ACC112 (cell line): ENCODE data around the gene TMEM59L.
A peak's percentile ranks its signal among the peaks of the same experiment; 100 is the strongest.

Experiments
- H2AFZ ChIP-seq: fragments of 200-600 bp; sonication (generic); one replicate; pipeline ENCODE4 v1.6.0; 2017; ENCODE audit warnings: antibody characterized with exemption, low read length; ENCODE audit not compliant: unreplicated experiment
- H3K27ac ChIP-seq: fragments of 200-600 bp; sonication (generic); 2 replicates; pipeline ENCODE4 v1.5.1; 2014; ENCODE audit warnings: low read depth, mild to moderate bottlenecking, antibody characterized with exemption, low read length, moderate library complexity
- H3K27me3 ChIP-seq: fragments of 200-600 bp; sonication (generic); 2 replicates; pipeline ENCODE4 v1.6.1; 2014; ENCODE audit warnings: mild to moderate bottlenecking, antibody characterized with exemption, low read length, moderate library complexity, mixed read lengths; ENCODE audit not compliant: insufficient read depth
- H3K36me3 ChIP-seq: fragments of 200-600 bp; sonication (generic); 2 replicates; pipeline ENCODE4 v1.6.1; 2016; ENCODE audit warnings: mild to moderate bottlenecking, antibody characterized with exemption, low read length, moderate library complexity, mixed read lengths; ENCODE audit not compliant: insufficient read depth
- H3K4me1 ChIP-seq: fragments of 200-600 bp; sonication (generic); one replicate; pipeline ENCODE4 v1.6.1; 2016; ENCODE audit warnings: low read length, mixed read lengths; ENCODE audit not compliant: insufficient read depth, unreplicated experiment, control insufficient read depth
- H3K4me3 ChIP-seq: fragments of 200-600 bp; sonication (generic); 2 replicates; pipeline ENCODE4 v1.5.1; 2014; ENCODE audit warnings: mild to moderate bottlenecking, low read depth, low read length
- H3K79me2 ChIP-seq: fragments of 200-600 bp; sonication (generic); one replicate; pipeline ENCODE4 v1.6.0; 2016; ENCODE audit warnings: low read length; ENCODE audit not compliant: control insufficient read depth, unreplicated experiment, insufficient read depth

TMEM59L gene

DNA sequence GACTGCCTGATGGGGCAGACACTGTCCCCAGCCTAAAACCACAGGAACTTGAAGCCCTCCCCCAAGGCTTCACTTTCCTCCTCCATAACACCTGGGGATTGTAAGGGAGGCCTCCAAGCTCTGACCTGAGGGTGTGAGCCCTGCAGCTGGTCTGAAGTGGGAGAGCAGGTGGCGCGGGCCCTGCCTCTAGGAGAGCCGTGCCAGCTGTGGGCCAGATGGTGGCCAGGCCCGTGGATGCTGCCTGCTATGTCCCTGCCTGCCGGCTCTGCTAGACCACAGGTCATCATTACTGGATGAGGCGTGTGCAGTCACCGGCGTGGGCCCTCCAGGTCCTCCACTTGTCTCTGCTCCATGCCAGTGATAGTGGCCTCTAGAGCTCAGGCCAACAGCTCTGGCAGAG lies 20.7 kb downstream of the TMEM59L start:
- peaks cover 8% of the 10 kb centered on the region for H3K79me2 ChIP-seq
- no peaks in the 10 kb centered on the region for H3K36me3 ChIP-seq
- H3K27me3 ChIP-seq, result no peaks in the 10 kb centered on the region
- H3K4me1 ChIP-seq, result peaks cover 16% of the 10 kb centered on the region
- H3K4me3 ChIP-seq, result no peak overlapping the region
- H2AFZ ChIP-seq, result no peak overlapping the region
- no peak overlapping the region for H3K27ac ChIP-seq

DNA sequence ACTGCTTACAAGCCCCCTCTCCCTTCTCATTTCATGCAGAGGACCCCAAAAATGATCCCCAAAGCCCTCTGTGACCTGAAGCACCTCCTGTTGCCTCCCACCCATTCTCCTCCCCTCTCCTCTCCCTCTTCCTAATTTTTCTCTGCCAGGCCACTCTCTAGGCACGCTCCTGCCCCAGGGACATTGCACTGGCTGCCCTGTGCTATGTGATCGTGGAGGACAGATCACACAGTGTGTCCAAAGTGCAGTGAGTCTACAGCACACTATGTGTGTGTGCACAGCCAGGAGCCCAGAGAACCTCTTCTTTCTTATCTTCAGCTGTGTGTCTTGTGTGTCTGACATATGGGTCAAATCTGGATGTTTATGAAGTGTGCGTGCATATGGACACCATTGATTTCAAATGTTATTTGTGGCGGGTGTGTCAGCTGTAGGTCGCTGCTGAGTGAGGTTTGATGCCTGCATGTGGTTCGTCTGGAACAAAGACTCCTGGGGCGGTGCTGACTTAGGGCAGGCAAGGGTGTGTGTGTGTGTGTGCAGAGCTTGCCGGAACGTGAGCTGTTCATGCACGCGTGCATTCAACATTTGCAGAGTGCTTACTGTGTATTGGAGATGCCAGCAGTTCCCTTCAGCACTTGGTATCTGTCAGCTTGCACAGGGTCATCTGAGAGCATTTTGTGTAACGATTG lies 22.1 kb downstream of the TMEM59L start:
- Histone ChIP-seq H3K27me3 (no peaks in the 10 kb centered on the region), H3K4me3 (no peak overlapping the region), H3K27ac (no peak overlapping the region), H3K4me1 (peaks cover 10% of the 10 kb centered on the region), H3K79me2 (peaks cover 12% of the 10 kb centered on the region), H2AFZ (no peak overlapping the region), H3K36me3 (no peaks in the 10 kb centered on the region)

GRCh38 chr19:18635831-18636182 lies 23.1 kb downstream of the TMEM59L start:
- no peak overlapping the region; the same call in 1 of the 2 replicates for H3K4me3 ChIP-seq
- no peak overlapping the region for H2AFZ ChIP-seq
- peaks cover 15% of the 10 kb centered on the region for H3K79me2 ChIP-seq
- no peak overlapping the region for H3K27ac ChIP-seq
- no peaks in the 10 kb centered on the region for H3K36me3 ChIP-seq
- peaks cover 4% of the 10 kb centered on the region for H3K4me1 ChIP-seq
- H3K27me3 ChIP-seq, result no peaks in the 10 kb centered on the region

DNA sequence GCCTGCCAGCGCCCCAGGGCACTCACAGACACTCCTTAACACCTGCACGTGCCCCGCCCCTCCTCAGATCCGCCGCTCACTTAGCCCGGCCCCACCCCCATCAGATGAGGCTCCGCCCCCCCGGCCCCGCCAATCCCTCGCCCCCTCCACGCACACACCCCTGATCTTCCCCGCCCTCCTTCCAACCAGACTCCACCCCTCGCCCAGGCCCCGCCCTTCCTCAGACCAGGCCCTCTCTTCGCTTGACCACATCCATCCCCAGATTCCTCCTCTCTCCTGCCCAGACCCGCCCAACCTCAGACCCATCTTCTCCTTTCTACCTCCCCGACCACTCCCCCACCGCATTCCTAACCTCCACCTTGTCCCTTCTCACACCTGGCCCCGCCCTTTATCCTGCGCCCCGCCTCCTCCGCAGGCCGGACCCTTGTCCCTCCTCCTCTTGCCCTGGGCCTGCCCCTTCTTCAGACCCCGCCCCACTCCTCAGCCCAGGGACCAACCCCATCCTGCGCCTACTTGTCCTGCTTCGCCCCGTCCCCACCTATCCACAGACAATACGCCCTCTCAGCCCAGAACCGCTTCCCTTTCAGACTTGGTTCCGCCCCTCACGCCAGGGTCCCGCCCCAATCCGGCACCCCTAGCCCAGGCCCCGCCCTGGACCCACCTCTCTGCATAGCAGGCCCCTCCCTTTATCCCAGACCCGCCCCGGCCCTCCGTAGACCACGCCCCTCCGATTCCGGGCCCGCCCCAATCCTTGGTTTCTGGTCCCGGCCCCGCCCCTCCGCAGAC lies 23.7 kb downstream of the TMEM59L start:
- Histone ChIP-seq H2AFZ (peak overlapping the region; percentile 81), H3K4me3 (peak overlapping the region; percentile 96), H3K27me3 (no peaks in the 10 kb centered on the region), H3K4me1 (peaks cover 4% of the 10 kb centered on the region), H3K36me3 (no peaks in the 10 kb centered on the region), H3K79me2 (peaks cover 15% of the 10 kb centered on the region), H3K27ac (no peak overlapping the region)

- peaks cover 15% of the 10 kb centered on the region for H3K79me2 ChIP-seq
- H3K36me3 ChIP-seq, result no peaks in the 10 kb centered on the region
- H3K27me3 ChIP-seq, result no peaks in the 10 kb centered on the region
- no peak within 1 kb of the TSS; the same call in 1 of the 2 replicates for H3K27ac ChIP-seq
- peaks cover 4% of the 10 kb centered on the region for H3K4me1 ChIP-seq
- H2AFZ ChIP-seq, result peak within 1 kb of the TSS; percentile 81
- peak within 1 kb of the TSS; percentile 96 for H3K4me3 ChIP-seq
Observed at GRCh38 chr19:18636969-18637629, 24.4 kb downstream of the TMEM59L start, which contains the start of gene KLHL26. Gene KLHL26, plus strand, starts transcription at chr19:18637028. Its CDS starts 27 bp downstream, at chr19:18637055.

DNA sequence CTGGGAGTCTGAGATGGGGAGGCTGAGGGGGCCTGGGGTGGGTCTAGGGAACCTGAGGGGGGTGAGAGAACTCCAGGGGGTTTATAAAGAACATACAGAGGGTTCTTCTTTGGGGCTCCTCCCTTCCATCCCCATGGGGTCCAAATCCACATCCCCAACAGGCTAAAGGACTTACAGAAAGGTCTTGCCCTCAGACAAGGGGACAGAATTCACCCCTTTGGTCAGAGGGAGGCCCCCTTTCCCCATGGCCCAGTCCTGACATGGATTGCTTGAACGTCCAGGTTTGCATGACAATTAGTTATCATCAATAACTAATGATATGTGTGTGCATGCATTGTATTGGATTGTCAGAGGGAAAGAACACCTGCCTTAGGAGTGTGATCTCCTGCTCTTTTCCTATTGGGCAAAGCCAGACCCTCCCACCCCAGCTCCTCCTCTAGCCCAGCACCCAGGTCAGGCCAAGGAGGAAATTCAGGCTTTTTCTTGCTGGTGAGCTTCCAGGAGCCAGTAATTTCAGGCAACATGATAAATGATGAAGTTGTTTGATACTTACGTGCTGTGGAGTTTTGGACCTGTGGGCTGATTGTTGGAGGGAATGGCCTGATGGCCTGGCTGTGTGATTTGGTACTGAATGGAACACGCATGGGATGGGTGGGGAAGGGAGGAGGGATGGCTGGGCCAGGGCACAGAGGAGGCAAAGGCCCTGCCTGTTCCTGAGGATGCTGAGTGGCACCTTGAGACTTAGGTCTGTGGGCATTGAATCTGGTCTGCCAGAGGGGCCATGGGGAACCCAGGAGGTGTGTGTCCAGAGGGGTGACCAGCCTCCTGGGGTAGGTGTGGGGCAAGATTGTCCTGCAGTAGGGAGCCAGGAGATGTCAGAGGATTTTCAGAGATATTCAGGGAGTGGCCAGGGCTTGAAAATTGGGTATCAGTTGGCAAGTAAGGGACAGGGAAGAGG lies 25.3 kb downstream of the TMEM59L start:
- Histone ChIP-seq H2AFZ (no peak overlapping the region), H3K27ac (no peak overlapping the region)

GRCh38 chr19:18639706-18640243 lies 27.1 kb downstream of the TMEM59L start:
- Histone ChIP-seq H2AFZ (no peak overlapping the region), H3K27ac (no peak overlapping the region), H3K36me3 (no peaks in the 10 kb centered on the region), H3K4me1 (peaks cover 4% of the 10 kb centered on the region), H3K4me3 (no peak overlapping the region), H3K79me2 (peaks cover 19% of the 10 kb centered on the region), H3K27me3 (no peaks in the 10 kb centered on the region)

More for the DNA sequence above, 25.3 kb downstream of the TMEM59L start:
- peaks cover 15% of the 10 kb centered on the region for H3K79me2 ChIP-seq
- no peaks in the 10 kb centered on the region for H3K36me3 ChIP-seq
- H3K4me3 ChIP-seq, result peak overlapping the region; percentile 96
- peaks cover 4% of the 10 kb centered on the region for H3K4me1 ChIP-seq
- H3K27me3 ChIP-seq, result no peaks in the 10 kb centered on the region

DNA sequence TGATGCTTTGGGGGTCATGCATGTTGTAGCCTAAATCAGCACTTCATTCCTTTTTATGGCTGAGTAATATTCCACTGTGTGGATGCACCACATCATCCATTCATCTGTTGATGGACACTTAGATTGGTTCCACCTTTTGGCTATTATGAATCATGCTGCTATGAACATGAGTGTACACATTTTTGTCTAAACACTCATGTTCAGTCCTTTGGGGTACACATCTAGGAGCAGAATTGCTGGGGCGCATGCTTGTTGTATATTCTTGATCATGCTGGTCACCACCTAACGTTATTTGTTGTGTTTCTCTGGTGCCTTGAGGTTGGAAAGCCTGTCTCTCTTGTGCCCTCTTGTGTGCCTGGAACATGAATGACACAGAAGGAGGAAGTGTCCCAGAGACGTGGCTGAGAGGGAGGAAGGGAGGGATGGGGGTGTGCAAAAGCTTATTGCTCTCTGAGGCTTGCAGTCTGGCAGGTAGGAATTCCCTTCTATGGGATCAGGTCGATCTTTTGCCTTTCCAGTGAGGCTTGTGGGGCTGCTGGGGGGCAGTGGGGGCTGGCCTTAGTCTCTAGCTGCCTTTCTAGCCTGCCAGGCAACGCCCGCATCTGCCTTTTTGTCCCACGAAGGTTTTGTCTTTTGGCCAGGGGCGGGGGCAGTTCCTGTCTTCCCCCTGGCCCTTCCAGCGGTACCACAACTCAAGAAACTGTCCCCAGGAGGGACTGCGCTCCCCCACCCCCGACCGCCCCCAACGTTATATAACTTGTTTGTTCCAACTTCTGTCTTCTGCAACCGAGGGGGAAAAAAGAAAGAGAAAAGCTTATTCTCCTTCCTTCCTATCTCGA lies 31.7 kb downstream of the TMEM59L start:
- peaks cover 14% of the 10 kb centered on the region for H3K79me2 ChIP-seq
- no peak overlapping the region for H3K27ac ChIP-seq
- H3K4me3 ChIP-seq, result no peak overlapping the region
- H3K4me1 ChIP-seq, result peaks cover 8% of the 10 kb centered on the region
- H3K27me3 ChIP-seq, result no peaks in the 10 kb centered on the region
- H3K36me3 ChIP-seq, result no peaks in the 10 kb centered on the region
- no peak overlapping the region for H2AFZ ChIP-seq

DNA sequence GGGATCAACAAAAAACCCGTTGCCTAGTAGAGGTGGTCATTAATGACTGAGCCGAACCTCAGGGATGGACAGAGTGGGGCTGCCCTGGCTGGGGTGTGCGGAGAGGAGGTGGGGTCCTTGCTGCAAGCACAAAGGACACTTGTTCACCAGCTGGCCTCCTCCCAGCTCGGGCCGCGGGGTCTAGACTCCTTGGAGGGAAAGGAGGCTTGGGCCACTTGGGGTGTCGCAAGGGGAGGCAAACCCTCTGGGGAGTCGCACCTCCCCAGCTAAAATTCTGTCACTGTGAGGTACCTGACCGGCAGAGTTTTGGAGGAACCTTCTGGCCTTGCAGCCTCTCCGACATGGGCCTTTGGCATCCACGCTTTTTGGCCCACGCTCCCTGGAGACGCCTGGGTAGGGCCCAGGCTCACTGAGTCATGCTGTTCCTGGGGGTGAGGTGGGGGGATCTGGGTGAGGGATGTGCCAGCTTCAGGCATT lies 32.4 kb downstream of the TMEM59L start:
- Histone ChIP-seq H2AFZ (no peak overlapping the region), H3K27ac (no peak overlapping the region), H3K27me3 (no peaks in the 10 kb centered on the region), H3K79me2 (peaks cover 9% of the 10 kb centered on the region), H3K4me3 (no peak overlapping the region), H3K36me3 (no peaks in the 10 kb centered on the region), H3K4me1 (peaks cover 14% of the 10 kb centered on the region)
